HL-60 (cell line): ENCODE results near the gene RPS6KC1.

Experiments used
- DNase-seq, 2 experiments: peaks; one replicate each; pipeline ENCODE4 v3.0.0-alpha.2; 2010 to 2020; ENCODE audit warnings: low read depth in 1 of 2, low spot score in 1 of 2
- H3K27ac ChIP-seq: fragments of 250-450 bp; sonication (Bioruptor Pico); replicated peaks from 2 replicates; pipeline ENCODE4 v1.5.1; 2020; ENCODE audit warnings: mild to moderate bottlenecking, moderate library complexity
- H3K27me3 ChIP-seq: fragments of 250-450 bp; sonication (Bioruptor Pico); 2 replicates; pipeline ENCODE4 v1.5.1; 2021; ENCODE audit warnings: mild to moderate bottlenecking, moderate library complexity; ENCODE audit not compliant: insufficient read depth, poor library complexity, severe bottlenecking
- H3K4me3 ChIP-seq: replicated peaks from 2 replicates; pipeline ENCODE4 v1.5.1; 2011; ENCODE audit warnings: mild to moderate bottlenecking, control low read depth, low read length; ENCODE audit not compliant: insufficient read depth
- GABPA ChIP-seq: IDR thresholded peaks from 2 replicates; pipeline ENCODE4 v1.6.1; 2012; ENCODE audit warnings: low read depth
- POLR2AphosphoS5 ChIP-seq: IDR thresholded peaks from 2 replicates; pipeline ENCODE4 v1.6.1; 2012; ENCODE audit warnings: low read depth
- SPI1 ChIP-seq: IDR thresholded peaks from 2 replicates; pipeline ENCODE4 v1.6.1; 2012; ENCODE audit warnings: low read depth, mild to moderate bottlenecking, borderline replicate concordance
- TF ChIP-seq, protein P1 (sequence below): IDR thresholded peaks from 2 replicates; pipeline ENCODE4 v1.6.1; 2012; ENCODE audit warnings: low read depth; ENCODE audit not compliant: insufficient replicate concordance
- TF ChIP-seq, protein P2 (sequence below): IDR thresholded peaks from one replicate; pipeline ENCODE4 v1.5.1; 2011; ENCODE audit warnings: low read length, control low read depth, inconsistent platforms; ENCODE audit not compliant: insufficient read depth

The RPS6KC1 gene

DNA sequence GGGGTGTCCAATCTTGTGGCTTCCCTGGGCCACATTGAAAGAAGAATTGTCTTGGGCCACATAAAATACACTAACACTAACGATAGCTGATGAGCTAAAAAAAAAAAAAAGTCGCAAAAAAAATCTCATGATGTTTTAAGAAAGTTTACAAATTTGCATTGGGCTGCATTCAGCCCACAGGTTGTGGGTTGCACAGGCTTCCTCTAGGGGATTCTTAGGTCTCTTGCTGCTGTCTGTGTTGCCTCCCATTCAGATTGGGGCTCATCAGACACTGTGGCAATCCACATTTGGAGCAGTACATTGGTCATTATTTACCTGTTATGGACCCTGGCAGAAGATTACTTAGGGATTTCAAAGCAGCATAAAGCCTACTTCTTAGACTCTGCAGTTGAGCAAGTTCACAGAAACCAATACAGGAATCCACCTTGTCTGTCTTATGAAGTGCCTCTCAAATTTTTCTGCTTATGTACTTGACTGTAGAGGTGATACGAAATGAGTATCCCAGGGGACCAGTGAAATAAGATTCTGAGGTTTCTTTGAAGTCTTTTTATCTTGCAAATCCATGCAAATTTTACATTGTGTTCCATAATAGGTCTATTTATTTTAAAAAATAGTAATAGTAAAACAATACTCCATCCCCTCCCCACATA, 205.5 kb downstream of the RPS6KC1 start:
- Histone ChIP-seq H3K4me3 (no peak overlapping the region), H3K27ac (no peak overlapping the region), H3K27me3 (no peaks in the 10 kb centered on the region)
- DNase-seq: no peak
- TF ChIP-seq POLR2AphosphoS5 (no peak), GABPA (no peak), SPI1 (no peak)
- TF ChIP-seq, protein P1, sequence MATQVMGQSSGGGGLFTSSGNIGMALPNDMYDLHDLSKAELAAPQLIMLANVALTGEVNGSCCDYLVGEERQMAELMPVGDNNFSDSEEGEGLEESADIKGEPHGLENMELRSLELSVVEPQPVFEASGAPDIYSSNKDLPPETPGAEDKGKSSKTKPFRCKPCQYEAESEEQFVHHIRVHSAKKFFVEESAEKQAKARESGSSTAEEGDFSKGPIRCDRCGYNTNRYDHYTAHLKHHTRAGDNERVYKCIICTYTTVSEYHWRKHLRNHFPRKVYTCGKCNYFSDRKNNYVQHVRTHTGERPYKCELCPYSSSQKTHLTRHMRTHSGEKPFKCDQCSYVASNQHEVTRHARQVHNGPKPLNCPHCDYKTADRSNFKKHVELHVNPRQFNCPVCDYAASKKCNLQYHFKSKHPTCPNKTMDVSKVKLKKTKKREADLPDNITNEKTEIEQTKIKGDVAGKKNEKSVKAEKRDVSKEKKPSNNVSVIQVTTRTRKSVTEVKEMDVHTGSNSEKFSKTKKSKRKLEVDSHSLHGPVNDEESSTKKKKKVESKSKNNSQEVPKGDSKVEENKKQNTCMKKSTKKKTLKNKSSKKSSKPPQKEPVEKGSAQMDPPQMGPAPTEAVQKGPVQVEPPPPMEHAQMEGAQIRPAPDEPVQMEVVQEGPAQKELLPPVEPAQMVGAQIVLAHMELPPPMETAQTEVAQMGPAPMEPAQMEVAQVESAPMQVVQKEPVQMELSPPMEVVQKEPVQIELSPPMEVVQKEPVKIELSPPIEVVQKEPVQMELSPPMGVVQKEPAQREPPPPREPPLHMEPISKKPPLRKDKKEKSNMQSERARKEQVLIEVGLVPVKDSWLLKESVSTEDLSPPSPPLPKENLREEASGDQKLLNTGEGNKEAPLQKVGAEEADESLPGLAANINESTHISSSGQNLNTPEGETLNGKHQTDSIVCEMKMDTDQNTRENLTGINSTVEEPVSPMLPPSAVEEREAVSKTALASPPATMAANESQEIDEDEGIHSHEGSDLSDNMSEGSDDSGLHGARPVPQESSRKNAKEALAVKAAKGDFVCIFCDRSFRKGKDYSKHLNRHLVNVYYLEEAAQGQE: no peak
- TF ChIP-seq, protein P2, sequence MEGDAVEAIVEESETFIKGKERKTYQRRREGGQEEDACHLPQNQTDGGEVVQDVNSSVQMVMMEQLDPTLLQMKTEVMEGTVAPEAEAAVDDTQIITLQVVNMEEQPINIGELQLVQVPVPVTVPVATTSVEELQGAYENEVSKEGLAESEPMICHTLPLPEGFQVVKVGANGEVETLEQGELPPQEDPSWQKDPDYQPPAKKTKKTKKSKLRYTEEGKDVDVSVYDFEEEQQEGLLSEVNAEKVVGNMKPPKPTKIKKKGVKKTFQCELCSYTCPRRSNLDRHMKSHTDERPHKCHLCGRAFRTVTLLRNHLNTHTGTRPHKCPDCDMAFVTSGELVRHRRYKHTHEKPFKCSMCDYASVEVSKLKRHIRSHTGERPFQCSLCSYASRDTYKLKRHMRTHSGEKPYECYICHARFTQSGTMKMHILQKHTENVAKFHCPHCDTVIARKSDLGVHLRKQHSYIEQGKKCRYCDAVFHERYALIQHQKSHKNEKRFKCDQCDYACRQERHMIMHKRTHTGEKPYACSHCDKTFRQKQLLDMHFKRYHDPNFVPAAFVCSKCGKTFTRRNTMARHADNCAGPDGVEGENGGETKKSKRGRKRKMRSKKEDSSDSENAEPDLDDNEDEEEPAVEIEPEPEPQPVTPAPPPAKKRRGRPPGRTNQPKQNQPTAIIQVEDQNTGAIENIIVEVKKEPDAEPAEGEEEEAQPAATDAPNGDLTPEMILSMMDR: no peak

DNA sequence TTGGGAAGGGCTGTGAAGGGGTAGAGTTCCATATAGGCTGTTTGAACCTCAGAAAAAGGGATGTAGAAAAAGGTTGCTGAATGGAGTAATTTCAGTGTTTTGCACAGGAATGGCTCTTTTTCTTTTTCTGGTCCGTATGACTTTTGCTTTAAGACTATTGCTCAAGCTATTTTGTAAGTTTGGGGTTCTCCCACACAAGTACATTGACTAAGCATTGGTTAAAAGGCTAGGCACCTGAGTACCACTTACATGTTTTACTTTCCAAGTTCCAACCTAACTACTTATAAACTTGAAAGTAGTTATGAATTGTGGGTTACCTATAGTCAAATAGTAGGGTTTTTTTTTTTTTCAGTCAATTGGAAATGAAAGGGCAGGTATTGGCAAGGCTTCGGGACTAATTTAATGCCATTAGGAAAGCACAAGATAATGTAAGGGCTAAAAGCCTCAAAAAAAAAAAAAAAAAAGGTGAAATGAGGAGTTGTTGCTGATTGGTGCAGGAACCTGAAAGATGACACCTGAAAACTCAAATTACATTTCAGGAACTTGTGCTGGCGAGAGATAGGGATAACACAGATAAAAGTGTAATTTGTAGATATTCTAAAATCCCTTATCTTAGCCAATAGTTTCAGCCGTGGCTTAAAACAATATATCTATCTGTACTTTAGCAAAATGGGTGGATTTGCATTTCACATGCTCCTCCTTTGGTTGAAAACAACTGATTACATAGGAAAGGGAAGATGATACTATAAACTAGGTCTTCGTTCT, 209.5 kb downstream of the RPS6KC1 start:
- H3K4me3 ChIP-seq: no peak overlapping the region
- DNase-seq: no peak
- TF ChIP-seq, protein P1: no peak
- TF ChIP-seq, protein P2: no peak
- TF ChIP-seq SPI1 (no peak), POLR2AphosphoS5 (no peak), GABPA (no peak)
- H3K27ac ChIP-seq: no peak overlapping the region
- no peaks in the 10 kb centered on the region for H3K27me3 ChIP-seq

DNA sequence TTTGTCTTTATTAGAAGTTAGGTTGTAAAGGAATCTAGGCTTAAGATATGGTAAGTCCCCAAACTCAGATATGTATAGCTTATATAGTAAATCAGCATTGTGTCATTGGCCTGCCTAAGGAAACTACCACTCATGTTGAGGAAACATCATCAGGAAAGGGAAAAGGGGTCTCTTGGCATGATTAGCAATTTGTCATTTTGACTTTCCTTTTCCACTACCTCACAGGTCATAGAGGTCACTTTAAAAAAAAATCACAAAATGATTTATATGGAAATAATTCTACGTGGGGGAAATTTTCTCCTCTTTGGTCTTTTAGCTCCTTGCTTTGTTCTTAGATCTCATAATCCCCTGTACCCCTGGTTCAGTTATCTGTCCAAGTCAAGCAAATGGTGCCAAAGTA, 213.5 kb downstream of the RPS6KC1 start:
- H3K27me3 ChIP-seq: no peaks in the 10 kb centered on the region
- H3K4me3 ChIP-seq: no peak overlapping the region
- H3K27ac ChIP-seq: no peak overlapping the region
- TF ChIP-seq SPI1: no peak
- TF ChIP-seq POLR2AphosphoS5: no peak
- TF ChIP-seq GABPA: no peak
- TF ChIP-seq, protein P1: no peak
- TF ChIP-seq, protein P2: no peak
- DNase-seq: no peak
